Colonic mucosa (tissue), 4 donors: ENCODE data around the gene COPZ1. TPM values are rescaled to one million over a fixed set of nuclear protein-coding genes. Genes with fewer than 3 reads are reported as not detected.

Source experiments
- DNase-seq: peaks from one replicate; pipeline ENCODE4 v3.0.0-alpha.2; 2020
- H3K27ac ChIP-seq: fragments of 200-600 bp; one replicate; pipeline ENCODE4 v1.8.0; 2021
- H3K27me3 ChIP-seq: fragments of 200-600 bp; one replicate; pipeline ENCODE4 v1.8.0; 2021
- H3K36me3 ChIP-seq: fragments of 200-600 bp; one replicate; pipeline ENCODE4 v1.8.0; 2021
- H3K4me1 ChIP-seq: fragments of 200-600 bp; one replicate; pipeline ENCODE4 v1.8.0; 2021; ENCODE audit warnings: mild to moderate bottlenecking
- H3K4me3 ChIP-seq: fragments of 200-600 bp; one replicate; pipeline ENCODE4 v1.8.0; 2021
- H3K9ac ChIP-seq, 2 donors: one replicate each; pipeline ENCODE4 v1.7.0; 2013; ENCODE audit warnings: control low read depth in 2 of 2, low read depth in 2 of 2, low read length in 2 of 2
- H3K9me3 ChIP-seq: fragments of 200-600 bp; one replicate; pipeline ENCODE4 v1.8.0; 2021
- intact Hi-C: fragments of 100-400 bp; cut with DNase I; formaldehyde crosslinking; loops from one replicate; pipeline ENCODE4 v1.14.1; 2022
- total RNA-seq, 2 donors: library from RNA; stranded (reverse); fragmentation: NEBNext Ultra II Directional in 1 of 2; extraction: Animal tissue kit (Norgen Biotek cat#: 25700) in 1 of 2; gene quantifications; one replicate each; pipeline ENCODE4 v1.2.1, GENCODE V29; 2021
- TF ChIP-seq, protein P1 (sequence below): fragments of 200-600 bp; IDR thresholded peaks from one replicate; pipeline ENCODE4 v1.8.0; 2022; ENCODE audit warnings: antibody characterized with exemption, mild to moderate bottlenecking
- donor health status: healthy.
- donor health status: DM: no; HTN: no; CAD: no.
- donor health status: DM: no; HTN: no; CAD: no.

The COPZ1 gene
- total RNA-seq, 2 donors from 2014 or later, result 164 to 173 TPM

DNA sequence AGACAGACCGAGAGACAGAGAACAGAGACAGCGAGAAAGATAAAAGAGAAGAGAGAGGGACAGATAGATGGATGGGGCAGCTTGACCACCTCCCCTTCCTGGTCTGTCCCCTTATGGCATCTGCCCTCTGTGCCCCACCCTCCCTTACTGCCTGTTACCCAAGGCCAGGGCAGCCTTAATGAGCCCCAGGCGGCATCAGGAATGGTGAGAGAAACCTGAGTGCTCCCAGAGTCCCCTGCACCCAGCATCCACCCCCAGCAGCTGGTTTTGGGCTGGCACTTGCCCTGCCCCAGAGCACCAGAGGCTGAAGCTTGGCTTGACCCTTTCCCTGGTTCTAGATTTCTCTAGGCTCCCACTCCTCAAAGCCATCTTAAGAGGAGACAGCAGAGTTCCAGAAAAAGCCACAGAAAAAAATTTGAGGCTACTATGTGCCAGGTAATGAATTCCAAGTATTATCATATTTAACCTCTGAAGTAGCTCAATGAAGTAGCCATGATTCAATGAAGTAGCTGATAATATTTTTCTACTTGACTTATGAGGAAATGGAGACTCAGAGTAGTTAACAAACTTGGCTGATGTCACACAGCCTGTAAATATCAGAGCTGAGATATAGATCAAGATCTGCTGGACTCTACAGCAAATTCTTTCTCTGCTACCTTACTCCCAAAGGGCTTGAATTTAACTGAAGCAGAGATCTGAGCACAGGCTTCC, 61.6 kb downstream of the COPZ1 start:
- no peak overlapping the region for H3K4me3 ChIP-seq
- H3K9me3 ChIP-seq, result no peaks in the 10 kb centered on the region
- no peaks in the 10 kb centered on the region for H3K27me3 ChIP-seq
- H3K27ac ChIP-seq, result no peak overlapping the region
- no peak for DNase-seq
- TF ChIP-seq, protein P1, sequence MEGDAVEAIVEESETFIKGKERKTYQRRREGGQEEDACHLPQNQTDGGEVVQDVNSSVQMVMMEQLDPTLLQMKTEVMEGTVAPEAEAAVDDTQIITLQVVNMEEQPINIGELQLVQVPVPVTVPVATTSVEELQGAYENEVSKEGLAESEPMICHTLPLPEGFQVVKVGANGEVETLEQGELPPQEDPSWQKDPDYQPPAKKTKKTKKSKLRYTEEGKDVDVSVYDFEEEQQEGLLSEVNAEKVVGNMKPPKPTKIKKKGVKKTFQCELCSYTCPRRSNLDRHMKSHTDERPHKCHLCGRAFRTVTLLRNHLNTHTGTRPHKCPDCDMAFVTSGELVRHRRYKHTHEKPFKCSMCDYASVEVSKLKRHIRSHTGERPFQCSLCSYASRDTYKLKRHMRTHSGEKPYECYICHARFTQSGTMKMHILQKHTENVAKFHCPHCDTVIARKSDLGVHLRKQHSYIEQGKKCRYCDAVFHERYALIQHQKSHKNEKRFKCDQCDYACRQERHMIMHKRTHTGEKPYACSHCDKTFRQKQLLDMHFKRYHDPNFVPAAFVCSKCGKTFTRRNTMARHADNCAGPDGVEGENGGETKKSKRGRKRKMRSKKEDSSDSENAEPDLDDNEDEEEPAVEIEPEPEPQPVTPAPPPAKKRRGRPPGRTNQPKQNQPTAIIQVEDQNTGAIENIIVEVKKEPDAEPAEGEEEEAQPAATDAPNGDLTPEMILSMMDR, result no peak
- no peaks in the 10 kb centered on the region for H3K4me1 ChIP-seq
- H3K9ac ChIP-seq, result no peak overlapping the region
- intact Hi-C loops, result no loop called here
- no peaks in the 10 kb centered on the region for H3K36me3 ChIP-seq

DNA sequence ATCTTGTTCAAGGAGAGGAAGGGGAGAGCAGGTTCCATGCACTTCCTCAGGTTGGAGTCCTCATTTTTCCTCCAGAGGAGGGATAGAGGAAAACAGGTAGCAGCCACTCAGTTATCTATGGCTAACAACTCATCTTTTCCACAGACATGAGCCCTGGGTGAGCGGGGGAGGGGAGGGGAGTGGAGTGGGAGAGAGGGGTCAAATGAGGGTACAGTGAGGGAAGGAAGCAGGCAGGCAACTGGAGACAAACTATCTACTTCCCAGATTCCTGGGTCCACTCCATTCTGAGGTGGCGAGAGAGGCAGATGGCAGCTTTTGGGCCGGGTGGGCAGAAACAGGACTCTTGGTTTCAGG, 62.2 kb downstream of the COPZ1 start:
- H3K27me3 ChIP-seq, result no peaks in the 10 kb centered on the region
- intact Hi-C loops, result no loop called here

DNA sequence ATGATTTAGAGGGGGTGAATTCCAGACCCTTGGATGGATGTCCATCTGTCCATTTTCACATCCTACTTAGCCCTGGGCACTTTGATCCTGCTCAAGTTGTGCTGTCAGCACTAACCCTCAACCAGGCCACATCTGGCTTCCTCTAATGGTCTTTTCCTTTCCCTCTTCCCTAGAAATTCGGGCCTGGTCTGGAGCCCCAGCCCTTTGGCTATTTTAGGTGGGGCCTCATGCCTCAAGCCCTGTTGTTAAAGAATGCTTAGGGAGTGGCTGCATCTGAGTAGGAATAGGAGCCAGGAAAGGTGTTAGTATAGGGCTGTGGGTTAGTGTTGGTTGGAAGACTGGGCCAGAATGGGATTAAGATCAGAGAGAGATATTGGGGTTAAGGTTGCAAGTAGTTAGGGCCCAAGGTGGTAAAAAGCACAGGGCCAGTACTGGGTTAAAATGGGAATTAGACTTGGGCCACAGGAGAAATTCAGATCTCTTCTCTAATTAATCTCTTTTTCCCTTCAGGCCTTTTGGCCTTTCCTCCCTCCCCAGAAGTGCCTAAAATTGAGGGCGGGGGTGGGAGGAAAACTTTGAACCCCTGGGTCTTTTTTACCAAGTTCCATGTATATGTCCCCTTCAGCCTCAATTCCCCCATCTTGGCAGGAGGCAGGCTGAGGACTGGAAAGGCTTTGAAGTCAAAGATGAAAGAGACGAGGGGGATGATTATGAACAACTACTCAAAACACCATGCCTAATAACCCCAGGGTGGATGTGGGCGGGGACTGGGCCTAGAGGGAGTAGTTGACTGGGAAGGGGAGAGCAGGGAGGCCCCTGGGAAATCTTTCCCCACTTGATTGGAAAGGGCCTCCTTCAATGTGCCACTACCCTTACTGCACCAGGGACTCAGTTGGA, 63.6 kb downstream of the COPZ1 start:
- Histone ChIP-seq H3K4me1 (no peaks in the 10 kb centered on the region), H3K4me3 (no peak overlapping the region), H3K36me3 (no peaks in the 10 kb centered on the region), H3K9me3 (no peaks in the 10 kb centered on the region), H3K27ac (no peak overlapping the region), H3K27me3 (no peaks in the 10 kb centered on the region), H3K9ac (no peak overlapping the region)
- TF ChIP-seq, protein P1, result no peak
- DNase-seq, result no peak
- intact Hi-C loops, result no loop called here

More for the DNA sequence above, 62.2 kb downstream of the COPZ1 start:
- Histone ChIP-seq H3K9me3 (no peaks in the 10 kb centered on the region), H3K9ac (no peak overlapping the region), H3K27ac (no peak overlapping the region), H3K36me3 (no peaks in the 10 kb centered on the region), H3K4me1 (no peaks in the 10 kb centered on the region), H3K4me3 (no peak overlapping the region)
- no peak for DNase-seq
- TF ChIP-seq, protein P1, result no peak

DNA sequence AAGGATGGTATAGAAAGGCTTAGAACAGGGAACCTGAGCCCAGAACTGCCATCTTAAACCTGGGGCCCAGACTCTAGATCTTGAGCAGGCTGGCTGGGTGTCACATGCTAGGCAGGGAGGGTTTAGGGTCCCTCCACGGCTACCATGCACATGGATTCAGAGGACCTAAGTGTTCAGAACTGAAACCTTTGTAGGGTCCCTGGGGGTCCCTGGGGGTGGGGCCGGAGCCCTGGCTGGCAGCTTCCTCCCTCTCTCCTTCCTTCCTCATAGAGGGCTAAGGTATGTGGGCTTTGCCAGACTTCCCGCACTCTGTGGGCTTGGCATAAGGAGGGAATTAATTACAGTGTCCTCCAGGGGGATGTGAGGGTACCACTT, 64.2 kb downstream of the COPZ1 start:
- no peaks in the 10 kb centered on the region for H3K9me3 ChIP-seq
- TF ChIP-seq, protein P1, result no peak
- no peak overlapping the region for H3K27ac ChIP-seq
- intact Hi-C loops, result no loop called here
- no peak overlapping the region for H3K9ac ChIP-seq
- no peaks in the 10 kb centered on the region for H3K4me1 ChIP-seq
- H3K27me3 ChIP-seq, result no peaks in the 10 kb centered on the region
- DNase-seq, result no peak
- no peaks in the 10 kb centered on the region for H3K36me3 ChIP-seq
- no peak overlapping the region for H3K4me3 ChIP-seq

DNA sequence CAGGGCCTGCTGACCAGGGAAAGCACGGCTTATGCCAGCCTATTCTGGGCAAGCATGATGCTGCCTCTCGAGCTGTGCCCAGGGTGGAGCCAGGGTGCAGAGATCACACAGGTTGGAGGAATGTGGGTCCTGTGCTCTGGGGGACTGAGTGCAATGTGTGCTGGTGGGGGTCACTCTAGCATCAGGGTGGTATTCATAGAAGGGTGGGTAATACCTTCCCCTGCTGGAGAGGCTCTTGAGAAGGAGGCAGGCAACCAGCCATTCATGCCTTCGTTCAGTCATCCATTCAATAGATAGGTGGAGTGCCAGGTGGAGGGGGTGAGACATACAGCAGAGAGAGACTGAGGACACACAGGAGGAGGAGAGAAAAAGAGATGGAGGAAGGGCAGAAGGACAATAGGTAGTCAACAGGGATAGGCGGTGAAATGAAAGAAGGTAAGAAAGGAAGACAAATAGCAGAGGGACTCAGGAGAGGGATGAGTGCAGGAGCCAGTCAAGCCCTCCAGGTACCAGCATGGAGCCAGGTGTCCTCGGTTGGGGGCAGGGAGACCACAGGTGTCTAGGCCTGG, 64.8 kb downstream of the COPZ1 start:
- TF ChIP-seq, protein P1, result no peak
- no peaks in the 10 kb centered on the region for H3K36me3 ChIP-seq
- no peaks in the 10 kb centered on the region for H3K27me3 ChIP-seq
- no peaks in the 10 kb centered on the region for H3K4me1 ChIP-seq
- intact Hi-C loops, result no loop called here
- no peak overlapping the region for H3K27ac ChIP-seq
- no peak overlapping the region for H3K9ac ChIP-seq
- H3K4me3 ChIP-seq, result no peak overlapping the region
- no peak for DNase-seq
- no peaks in the 10 kb centered on the region for H3K9me3 ChIP-seq
